ENCODE data around the gene IL3. TPM values are rescaled to one million over a fixed set of nuclear protein-coding genes. Genes with fewer than 3 reads are reported as not detected.

Gene IL3
- total and polyA plus RNA-seq, 11 donors = not detected

- Histone ChIP-seq H3K4me1 (peaks cover 0 to 6% (median 0%) of the 10 kb centered on the region in 12 donors), H3K4me3 (no peak overlapping the region), H3K36me3 (no peaks in the 10 kb centered on the region), H3K9me3 (no peaks in the 10 kb centered on the region), H3K27me3 (no peaks in the 10 kb centered on the region), H3K27ac (no peak overlapping the region)
- no peak for DNase-seq
- intact Hi-C loops (cut with DNase I) = no loop called here
- WGBS, 4 donors = 62 to 67% (median 63%) methylated on average over 4 of the region's 4 CpGs
- TF ChIP-seq CTCF (IDR thresholded peaks at IDR 0.05) = no peak
- no peak for TF ChIP-seq POLR2A (IDR thresholded peaks at IDR 0.05)
- no peak for ATAC-seq
Measured at GRCh38 chr5:132079081-132079480, 18.6 kb downstream of the IL3 start.

GRCh38 chr5:132079619-132080018 is 19.2 kb downstream of the IL3 start:
- ATAC-seq = no peak
- intact Hi-C loops (cut with DNase I) = no loop called here

GRCh38 chr5:132080595-132080994 is 20.1 kb downstream of the IL3 start:
- intact Hi-C loops (cut with DNase I) = no loop called here
- no peaks in the 10 kb centered on the region for H3K9me3 ChIP-seq
- H3K27ac ChIP-seq = no peak overlapping the region
- H3K4me1 ChIP-seq = peaks cover 0 to 8% (median 1%) of the 10 kb centered on the region in 12 donors
- no peaks in the 10 kb centered on the region for H3K27me3 ChIP-seq
- DNase-seq = no peak
- ATAC-seq = no peak
- TF ChIP-seq CTCF (IDR thresholded peaks at IDR 0.05) (no peak), POLR2A (IDR thresholded peaks at IDR 0.05) (no peak)
- WGBS, 4 donors = 88 to 100% (median 95%) methylated on average over 2 to 3 of the region's 3 CpGs
- H3K4me3 ChIP-seq = no peak overlapping the region
- H3K36me3 ChIP-seq = no peaks in the 10 kb centered on the region

More at GRCh38 chr5:132079619-132080018, 19.2 kb downstream of the IL3 start:
- Histone ChIP-seq H3K27ac (no peak overlapping the region), H3K4me1 (peaks cover 0 to 6% (median 0%) of the 10 kb centered on the region in 12 donors), H3K27me3 (no peaks in the 10 kb centered on the region), H3K4me3 (no peak overlapping the region), H3K36me3 (no peaks in the 10 kb centered on the region), H3K9me3 (no peaks in the 10 kb centered on the region)
- DNase-seq = no peak
- WGBS, 4 donors = 65 to 98% (median 88%) methylated on average over 2 to 3 of the region's 3 CpGs
- TF ChIP-seq CTCF (IDR thresholded peaks at IDR 0.05) (no peak), POLR2A (IDR thresholded peaks at IDR 0.05) (no peak)

- TF ChIP-seq POLR2A (IDR thresholded peaks at IDR 0.05) = no peak
- TF ChIP-seq CTCF (IDR thresholded peaks at IDR 0.05) = no peak
- Histone ChIP-seq H3K27me3 (no peaks in the 10 kb centered on the region), H3K27ac (no peak overlapping the region), H3K4me1 (peaks cover 0 to 16% (median 10%) of the 10 kb centered on the region in 12 donors), H3K4me3 (no peak overlapping the region), H3K36me3 (no peaks in the 10 kb centered on the region), H3K9me3 (no peaks in the 10 kb centered on the region)
- 58 to 83% (median 75%) methylated on average over 3 of the region's 3 CpGs for WGBS, 4 donors
- no peak for DNase-seq
- no peak for ATAC-seq
- intact Hi-C loops (cut with DNase I) = no loop called here
Measured at GRCh38 chr5:132081458-132081857, 21.0 kb downstream of the IL3 start.
